A549 treated with RU486 at 1 μM for 4 hours (cell line): ENCODE measurements around the gene PRSS48. TPM values are rescaled to one million over a fixed set of nuclear protein-coding genes. Genes with fewer than 3 reads are reported as not detected.

Experiments used
- total RNA-seq: library from RNA; stranded (reverse); fragments of 200-300 nt; extraction: Qiagen RNA extraction; gene quantifications from 5 replicates; pipeline ENCODE4 v1.2.3, GENCODE V29; 2022; ENCODE audit warnings: low read depth

The PRSS48 gene
- not detected in 5 replicates for total RNA-seq

GRCh38 chr4:151276787-151277562 lies at the start of gene PRSS48:
PRSS48 (plus strand) TSS chr4:151277161; CDS start chr4:151277173, 12 bp downstream.

DNA sequence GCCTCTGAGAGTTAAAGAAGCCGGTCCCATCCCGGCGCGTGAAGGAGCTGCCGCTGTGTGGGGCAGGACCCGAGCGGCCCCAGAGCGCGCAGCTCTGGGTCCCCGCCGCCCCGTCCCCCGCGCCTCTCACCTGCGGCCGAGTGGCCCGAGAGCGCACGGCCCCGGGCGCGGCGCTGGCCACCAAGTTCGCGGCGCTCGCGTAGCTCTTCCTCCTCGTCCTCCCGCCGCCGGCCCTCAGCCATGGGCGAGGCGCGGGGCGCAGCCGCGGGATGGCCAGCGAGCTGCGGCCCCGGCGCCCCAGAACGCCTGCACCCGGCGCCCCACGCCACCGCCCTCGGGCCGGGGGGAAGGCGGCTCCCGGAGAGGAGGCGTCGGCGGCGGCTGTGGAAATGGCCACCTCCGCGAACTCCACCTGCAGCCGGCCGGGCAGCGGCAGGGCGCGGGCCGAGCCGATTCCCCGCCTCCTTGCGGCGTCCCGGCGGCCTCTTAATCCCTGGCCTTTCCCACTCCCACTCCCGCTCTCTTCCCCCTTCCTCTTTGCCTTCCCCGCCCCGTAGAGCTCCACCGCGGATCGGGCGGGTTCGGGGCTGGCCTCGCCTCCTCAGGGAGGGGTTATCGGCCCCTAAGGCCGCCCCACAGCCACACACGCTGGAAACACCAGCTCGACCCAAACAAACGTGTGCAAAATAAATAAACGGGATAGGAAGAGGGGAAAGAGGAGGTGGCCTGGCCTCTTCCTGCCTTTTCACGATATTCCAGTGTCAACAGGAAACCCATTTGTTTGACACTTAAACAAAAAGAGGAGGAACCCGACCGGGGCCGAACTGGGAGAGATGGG lies 48.4 kb downstream of the PRSS48 start, which contains the start of gene SH3D19:
Gene SH3D19, minus strand, starts transcription at position 495 of the 838 bp plus-strand sequence. Its CDS starts 253 bp downstream, at position 242.

Other genes with a start within 250 kb of the PRSS48 start
- gene RPS3A, start 177.5 kb upstream of the PRSS48 start, total RNA-seq = 1,592 to 1,837 TPM (median 1,748 TPM) in 5 replicates
- 19.7 to 28.5 TPM (median 24.4 TPM) in 5 replicates for gene SH3D19, start 48.4 kb downstream of the PRSS48 start, total RNA-seq
- 0.08 to 0.27 TPM (median 0.17 TPM) in 5 replicates for gene FHIP1A, start 132.0 kb downstream of the PRSS48 start, total RNA-seq